A549 (cell line): Measurements from ENCODE around the gene TMPRSS2. TPM values are rescaled to one million over a fixed set of nuclear protein-coding genes. Genes with fewer than 3 reads are reported as not detected.

Source experiments
- ATAC-seq, 2 experiments: fragments of 200-7000 bp in 1 of 2; fragments of >200 bp in 1 of 2; cut with Nextera tagmentation in 1 of 2; cut with Tn5 transposase in 1 of 2; 3 replicates each; pipeline versions ENCODE4 v1.8.0 to v1.9.1; 2018 to 2020; ENCODE audit warnings: mild to moderate bottlenecking in 1 of 2, moderate library complexity in 1 of 2
- CTCF ChIA-PET: fragments of 300-600 bp; sonication (Branson Sonifier 250); formaldehyde crosslinking; extraction: SDS; loops from one replicate; lab custom pipeline; 2021; ENCODE audit warnings: antibody characterized with exemption, inconsistent platforms; lab: Yijun Ruan, JAX
- POLR2A ChIA-PET: fragments of 350-600 bp; formaldehyde crosslinking; extraction: SDS; loops from one replicate; lab custom pipeline; 2021; ENCODE audit warnings: antibody characterized with exemption, inconsistent platforms; lab: Yijun Ruan, JAX
- DNase-seq, 2 experiments: peaks; one replicate each; pipeline versions ENCODE4 v3.0.0 to v3.0.0-alpha.2; 2011 to 2016; ENCODE audit warnings: low read depth in 1 of 2, low spot score in 1 of 2
- FAIRE-seq: peaks from 2 replicates; lab custom pipeline; 2011; peaks lifted over from hg19 to GRCh38; lab: Jason Lieb, UNC
- H3K27ac ChIP-seq, 2 experiments: fragments of >200 bp; sonication (Bioruptor Twin); formaldehyde crosslinking; 3 replicates each; pipeline ENCODE4 v1.5.1; 2016 to 2017
- H3K4me1 ChIP-seq: fragments of >200 bp; sonication (Bioruptor Twin); formaldehyde crosslinking; 3 replicates; pipeline ENCODE4 v1.6.1; 2016
- H3K4me2 ChIP-seq: fragments of >200 bp; sonication (Bioruptor Twin); formaldehyde crosslinking; 3 replicates; pipeline ENCODE4 v1.6.1; 2016
- H3K4me3 ChIP-seq: fragments of >200 bp; sonication (Bioruptor Twin); formaldehyde crosslinking; 3 replicates; pipeline ENCODE4 v1.5.1; 2016
- H3K9me3 ChIP-seq: fragments of >200 bp; sonication (Bioruptor Twin); formaldehyde crosslinking; 3 replicates; pipeline ENCODE4 v1.6.1; 2016
- ATOH8 ChIP-seq: fragments of 250-450 bp; sonication (Bioruptor Pico); IDR thresholded peaks from 2 replicates; pipeline ENCODE4 v1.5.0; 2020; ENCODE audit warnings: low read depth, mild to moderate bottlenecking, moderate library complexity
- BCL3 ChIP-seq: fragments of >200 bp; sonication (Bioruptor Twin); formaldehyde crosslinking; IDR thresholded peaks from 3 replicates; pipeline ENCODE4 v1.6.1; 2016
- CHD4 ChIP-seq: fragments of 200-600 bp; sonication (generic); IDR thresholded peaks from 2 replicates; pipeline ENCODE4 v1.6.1; 2016; ENCODE audit warnings: antibody characterized with exemption, mild to moderate bottlenecking, borderline replicate concordance
- EHF ChIP-seq: fragments of 250-450 bp; sonication (Bioruptor Pico); IDR thresholded peaks from 2 replicates; pipeline ENCODE4 v1.5.0; 2020; ENCODE audit warnings: mild to moderate bottlenecking
- FOSB ChIP-seq: fragments of 250-450 bp; sonication (Bioruptor Pico); IDR thresholded peaks from 2 replicates; pipeline ENCODE4 v1.5.0; 2020; ENCODE audit warnings: mild to moderate bottlenecking, moderate library complexity
- FOSL2 ChIP-seq, 2 experiments: fragments of 450-650 bp in 1 of 2; fragments of >200 bp in 1 of 2; sonication (Bioruptor Twin) in 1 of 2; formaldehyde crosslinking; IDR thresholded peaks; 2 replicates each; pipeline versions ENCODE4 v1.5.0 to v1.6.1; 2016 to 2020; ENCODE audit warnings: mild to moderate bottlenecking in 1 of 2, moderate library complexity in 1 of 2
- HOXA7 ChIP-seq: fragments of 250-450 bp; sonication (Bioruptor Pico); IDR thresholded peaks from 2 replicates; pipeline ENCODE4 v1.5.0; 2020; ENCODE audit warnings: mild to moderate bottlenecking, moderate library complexity
- HOXB13 ChIP-seq: fragments of 250-450 bp; sonication (Bioruptor Pico); IDR thresholded peaks from 2 replicates; pipeline ENCODE4 v1.5.0; 2020; ENCODE audit warnings: low read depth, mild to moderate bottlenecking, moderate library complexity
- HOXB5 ChIP-seq: fragments of 250-450 bp; sonication (Bioruptor Pico); IDR thresholded peaks from 2 replicates; pipeline ENCODE4 v1.5.0; 2020; ENCODE audit warnings: mild to moderate bottlenecking, moderate library complexity
- JUNB ChIP-seq: fragments of >200 bp; sonication (Bioruptor Twin); formaldehyde crosslinking; IDR thresholded peaks from 2 replicates; pipeline ENCODE4 v1.6.1; 2016
- MAX ChIP-seq: IDR thresholded peaks from 2 replicates; pipeline ENCODE4 v1.6.1; 2012
- NFE2L2 ChIP-seq: fragments of 150-350 bp; conservative IDR thresholded peaks from 2 replicates; pipeline ENCODE4 v1.6.1; 2014; ENCODE audit warnings: low read length
- NR3C1 ChIP-seq: fragments of >200 bp; sonication (Bioruptor Twin); formaldehyde crosslinking; IDR thresholded peaks from 3 replicates; pipeline ENCODE4 v1.6.1; 2017
- POLR2A ChIP-seq: IDR thresholded peaks from 2 replicates; pipeline ENCODE4 v1.6.1; 2012; ENCODE audit warnings: mild to moderate bottlenecking, low read length
- RAD21 ChIP-seq, 2 experiments: fragments of >200 bp in 1 of 2; sonication (Bioruptor Twin) in 1 of 2; formaldehyde crosslinking in 1 of 2; IDR thresholded peaks in 1 of 2; conservative IDR thresholded peaks in 1 of 2; 2 replicates in 1 of 2; 3 replicates in 1 of 2; pipeline ENCODE4 v1.6.1; 2012 to 2018; ENCODE audit warnings: inconsistent platforms in 1 of 2
- SREBF2 ChIP-seq: fragments of 450-650 bp; IDR thresholded peaks from 2 replicates; pipeline ENCODE4 v1.6.1; 2014; ENCODE audit warnings: mild to moderate bottlenecking, moderate library complexity
- TFCP2L1 ChIP-seq: fragments of 250-450 bp; sonication (Bioruptor Pico); IDR thresholded peaks from 2 replicates; pipeline ENCODE4 v1.5.0; 2021; ENCODE audit warnings: mild to moderate bottlenecking
- TP53 ChIP-seq: fragments of 250-450 bp; sonication (Bioruptor Pico); IDR thresholded peaks from 2 replicates; pipeline ENCODE4 v1.5.0; 2021; ENCODE audit warnings: mild to moderate bottlenecking, moderate library complexity
- USF2 ChIP-seq: fragments of 450-650 bp; IDR thresholded peaks from 2 replicates; pipeline ENCODE4 v1.6.1; 2014; ENCODE audit warnings: antibody characterized with exemption
- ZC3H11A ChIP-seq: fragments of 450-650 bp; IDR thresholded peaks from 2 replicates; pipeline ENCODE4 v1.6.1; 2014; ENCODE audit warnings: antibody characterized with exemption, mild to moderate bottlenecking
- ZNF302 ChIP-seq: fragments of 250-450 bp; sonication (Bioruptor Pico); IDR thresholded peaks from 2 replicates; pipeline ENCODE4 v1.9.0; 2021; ENCODE audit warnings: inconsistent platforms, mild to moderate bottlenecking, moderate library complexity
- WGBS: methylation state at CpG from one replicate; pipeline ENCODE4 v1.1.6; 2017; ENCODE audit errors: missing lambda C conversion rate; 5-methylcytosine and 5-hydroxymethylcytosine counted together
- polyA plus RNA-seq, 4 experiments: library from polyadenylated mRNA; depleted of rRNA in 3 of 4; stranded (reverse); fragments of >200 nt; fragmentation: RNase III in 1 of 4; extraction: RNeasy Plus Mini Kit Qiagen cat#74134 plus additional on column Dnase treatment in 1 of 4; gene quantifications; 2 replicates in 3 of 4; 3 replicates in 1 of 4; pipeline ENCODE4 v1.2.3, GENCODE V29; 2011 to 2017

TMPRSS2 gene
- polyA plus RNA-seq, 2 of the 4 experiments (the other 2 are of a cell fraction) = not detected

GRCh38 chr21:41444703-41445464, 63.1 kb downstream of the TMPRSS2 start:
- 64% methylated on average over 12 of the region's 13 CpGs for WGBS
- H3K9me3 ChIP-seq = no peaks in the 10 kb centered on the region
- no peak overlapping the region for H3K4me3 ChIP-seq
- TF ChIP-seq ZC3H11A (no peak), USF2 (no peak), JUNB (no peak), POLR2A (no peak)
- FAIRE-seq (no peak), DNase-seq (no peak), ATAC-seq (no peak)
- H3K4me2 ChIP-seq = no peak overlapping the region
- no peak overlapping the region for H3K27ac ChIP-seq
- ChIA-PET POLR2A (no interaction called here), CTCF (interaction anchor here (0.8 to 1.0 kb wide), 2 partner anchors 22 to 33 kb away, joined by 3 read pairs; no protein-coding TSS in a partner anchor)
- no peaks in the 10 kb centered on the region for H3K4me1 ChIP-seq

- Histone ChIP-seq H3K9me3 (no peaks in the 10 kb centered on the region), H3K4me1 (no peaks in the 10 kb centered on the region)
- no peak for ATAC-seq
- 54% methylated on average over 7 of the region's 7 CpGs for WGBS
- no peak for DNase-seq
- no peak for TF ChIP-seq RAD21 (conservative IDR thresholded peaks at IDR 0.05 in 1 of 2, IDR thresholded peaks at IDR 0.05 in 1 of 2)
- TF ChIP-seq HOXA7 (CRISPR knock-in tag) = no peak
- no peak for TF ChIP-seq CHD4
- TF ChIP-seq HOXB5 = no peak
- no peak for TF ChIP-seq SREBF2
- no peak for TF ChIP-seq NFE2L2
- TF ChIP-seq FOSB = no peak
- TF ChIP-seq ATOH8 = no peak
- TF ChIP-seq ZNF302 (CRISPR knock-in tag) = no peak
- no peak for TF ChIP-seq MAX
- no peak for TF ChIP-seq EHF (CRISPR knock-in tag)
- no peak for TF ChIP-seq BCL3
- no peak for TF ChIP-seq HOXB13 (CRISPR knock-in tag)
- TF ChIP-seq FOSL2 (IDR thresholded peaks at IDR 0.05) = no peak
- no peak for TF ChIP-seq FOSL2 (CRISPR knock-in tag; IDR thresholded peaks at IDR 0.05)
- TF ChIP-seq TP53 (CRISPR knock-in tag) = no peak
- TF ChIP-seq NR3C1 = no peak
- no peak for TF ChIP-seq TFCP2L1
- TF ChIP-seq, all 56 proteins: peak for 0
- Histone ChIP-seq H3K4me2 (no peak overlapping the region), H3K4me3 (no peak overlapping the region), H3K27ac (no peak overlapping the region)
- no peak for FAIRE-seq
- ChIA-PET POLR2A (interaction anchor here (0.6 kb wide), 1 partner anchor 12 kb away, joined by 3 read pairs; no protein-coding TSS in a partner anchor), CTCF (interaction anchor here (0.7 to 1.2 kb wide), 4 partner anchors 12 to 373 kb away, joined by 3 to 5 read pairs (median 4); no protein-coding TSS in a partner anchor)
Observed at GRCh38 chr21:41443562-41443961, 64.4 kb downstream of the TMPRSS2 start.
